HepG2 (cell line): Measurements from ENCODE around the gene APOM. TPM values are rescaled to one million over a fixed set of nuclear protein-coding genes. Genes with fewer than 3 reads are reported as not detected.

Source experiments
- AGO2 ChIP-seq: fragments of 200-400 bp; formaldehyde crosslinking; optimal IDR thresholded peaks from 2 replicates; pipeline ENCODE3; 2017; ENCODE audit warnings: mild to moderate bottlenecking, low read depth, low read length, moderate library complexity
- ATF7-NPFF ChIP-seq: sonication (generic); formaldehyde crosslinking; IDR thresholded peaks from 2 replicates; pipeline ENCODE4 v1.8.1; 2023; ENCODE audit warnings: mild to moderate bottlenecking, low read depth, missing genetic modification reagents, moderate library complexity
- CSRNP1 ChIP-seq: sonication (generic); formaldehyde crosslinking; IDR thresholded peaks from 2 replicates; pipeline ENCODE4 v1.8.1; 2023; ENCODE audit warnings: mild to moderate bottlenecking, missing genetic modification reagents
- ELF4 ChIP-seq: sonication (generic); formaldehyde crosslinking; IDR thresholded peaks from 2 replicates; pipeline ENCODE4 v1.5.0; 2020; ENCODE audit warnings: missing genetic modification reagents, mild to moderate bottlenecking, moderate library complexity, borderline replicate concordance
- HNRNPL ChIP-seq: fragments of 200-400 bp; formaldehyde crosslinking; IDR thresholded peaks from 2 replicates; pipeline ENCODE4 v1.6.1; 2017; ENCODE audit warnings: mild to moderate bottlenecking, low read depth, low read length
- MYPOP ChIP-seq: sonication (generic); formaldehyde crosslinking; IDR thresholded peaks from 2 replicates; pipeline ENCODE4 v1.8.1; 2023; ENCODE audit warnings: mild to moderate bottlenecking, moderate library complexity, missing genetic modification reagents
- RBFOX2 ChIP-seq: fragments of 200-400 bp; formaldehyde crosslinking; IDR thresholded peaks from 2 replicates; pipeline ENCODE4 v1.6.1; 2017; ENCODE audit warnings: low read depth, mild to moderate bottlenecking, low read length
- REST ChIP-seq, 2 experiments: IDR thresholded peaks; 2 replicates each; pipeline ENCODE4 v1.6.1; 2011 to 2012; ENCODE audit warnings: low read length in 2 of 2, borderline replicate concordance in 1 of 2, low read depth in 1 of 2, mild to moderate bottlenecking in 1 of 2, moderate library complexity in 1 of 2
- SPEN ChIP-seq: sonication (generic); formaldehyde crosslinking; IDR thresholded peaks from 2 replicates; pipeline ENCODE4 v1.5.1; 2020; ENCODE audit warnings: low read depth, mild to moderate bottlenecking, missing genetic modification reagents
- ZBTB42 ChIP-seq: sonication (generic); formaldehyde crosslinking; IDR thresholded peaks from 2 replicates; pipeline ENCODE4 v1.5.0; 2020; ENCODE audit warnings: mild to moderate bottlenecking, missing genetic modification reagents
- ZNF746 ChIP-seq: sonication (generic); formaldehyde crosslinking; IDR thresholded peaks from 2 replicates; pipeline ENCODE4 v1.8.0; 2022; ENCODE audit warnings: mild to moderate bottlenecking, missing genetic modification reagents
- ZSCAN25 ChIP-seq: sonication (generic); formaldehyde crosslinking; IDR thresholded peaks from 2 replicates; pipeline ENCODE4 v1.8.0; 2022; ENCODE audit warnings: mild to moderate bottlenecking, missing genetic modification reagents
- polyA plus RNA-seq, 8 experiments: library from polyadenylated mRNA; depleted of rRNA in 3 of 8; stranded (reverse) in 7 of 8; unstranded in 1 of 8; fragments of >200 nt; fragmentation: Illumina TruSeq in 4 of 8; extraction: Trizol in 4 of 8; gene quantifications; 2 replicates each; pipeline versions ENCODE4 v1.2.1 to v1.2.3, GENCODE V29; 2011 to 2016; ENCODE audit warnings: low read depth in 4 of 8, missing spikeins in 1 of 8, mixed read lengths in 1 of 8; ENCODE audit not compliant: insufficient read depth in 1 of 8
- total RNA-seq, 5 experiments: library from RNA; depleted of rRNA; stranded (reverse); fragments of >200 nt; fragmentation: Illumina TruSeq; extraction: Trizol; gene quantifications; 2 replicates each; pipeline ENCODE4 v1.2.3, GENCODE V29; 2016; ENCODE audit warnings: low read depth in 1 of 5
- TF ChIP-seq, protein P1 (sequence below): sonication (generic); formaldehyde crosslinking; IDR thresholded peaks from 2 replicates; pipeline ENCODE4 v1.5.1; 2020; ENCODE audit warnings: mild to moderate bottlenecking, missing genetic modification reagents, moderate library complexity

APOM gene
- total and polyA plus RNA-seq, 2 of the 13 experiments (the other 11 are each of a cell fraction or from before 2014, with no cell fraction given): 98.2 to 1,140 TPM

GRCh38 chr6:31632279-31632946 lies 23.3 kb upstream of the APOM start (continued):
- TF ChIP-seq CSRNP1 (CRISPR knock-in tag): 0 out of 2 replicates have a peak, but pooled peaks have one; percentile 49
- no peak for TF ChIP-seq HNRNPL
- TF ChIP-seq ATF7-NPFF (CRISPR knock-in tag): 0 out of 2 replicates have a peak, but pooled peaks have one; percentile 58
- TF ChIP-seq MYPOP: no peak
- no peak for TF ChIP-seq REST (IDR thresholded peaks at IDR 0.05; ENCODE audit: borderline replicate concordance in 1 of 2, low read depth in 1 of 2, low read length in 2 of 2)
- no peak for TF ChIP-seq ZNF746
- TF ChIP-seq, protein P1, sequence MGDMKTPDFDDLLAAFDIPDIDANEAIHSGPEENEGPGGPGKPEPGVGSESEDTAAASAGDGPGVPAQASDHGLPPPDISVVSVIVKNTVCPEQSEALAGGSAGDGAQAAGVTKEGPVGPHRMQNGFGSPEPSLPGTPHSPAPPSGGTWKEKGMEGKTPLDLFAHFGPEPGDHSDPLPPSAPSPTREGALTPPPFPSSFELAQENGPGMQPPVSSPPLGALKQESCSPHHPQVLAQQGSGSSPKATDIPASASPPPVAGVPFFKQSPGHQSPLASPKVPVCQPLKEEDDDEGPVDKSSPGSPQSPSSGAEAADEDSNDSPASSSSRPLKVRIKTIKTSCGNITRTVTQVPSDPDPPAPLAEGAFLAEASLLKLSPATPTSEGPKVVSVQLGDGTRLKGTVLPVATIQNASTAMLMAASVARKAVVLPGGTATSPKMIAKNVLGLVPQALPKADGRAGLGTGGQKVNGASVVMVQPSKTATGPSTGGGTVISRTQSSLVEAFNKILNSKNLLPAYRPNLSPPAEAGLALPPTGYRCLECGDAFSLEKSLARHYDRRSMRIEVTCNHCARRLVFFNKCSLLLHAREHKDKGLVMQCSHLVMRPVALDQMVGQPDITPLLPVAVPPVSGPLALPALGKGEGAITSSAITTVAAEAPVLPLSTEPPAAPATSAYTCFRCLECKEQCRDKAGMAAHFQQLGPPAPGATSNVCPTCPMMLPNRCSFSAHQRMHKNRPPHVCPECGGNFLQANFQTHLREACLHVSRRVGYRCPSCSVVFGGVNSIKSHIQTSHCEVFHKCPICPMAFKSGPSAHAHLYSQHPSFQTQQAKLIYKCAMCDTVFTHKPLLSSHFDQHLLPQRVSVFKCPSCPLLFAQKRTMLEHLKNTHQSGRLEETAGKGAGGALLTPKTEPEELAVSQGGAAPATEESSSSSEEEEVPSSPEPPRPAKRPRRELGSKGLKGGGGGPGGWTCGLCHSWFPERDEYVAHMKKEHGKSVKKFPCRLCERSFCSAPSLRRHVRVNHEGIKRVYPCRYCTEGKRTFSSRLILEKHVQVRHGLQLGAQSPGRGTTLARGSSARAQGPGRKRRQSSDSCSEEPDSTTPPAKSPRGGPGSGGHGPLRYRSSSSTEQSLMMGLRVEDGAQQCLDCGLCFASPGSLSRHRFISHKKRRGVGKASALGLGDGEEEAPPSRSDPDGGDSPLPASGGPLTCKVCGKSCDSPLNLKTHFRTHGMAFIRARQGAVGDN (CRISPR knock-in tag): peak; percentile 40
- TF ChIP-seq AGO2: peak; percentile 98
- TF ChIP-seq RBFOX2: peak; percentile 50; the same call in 1 of the 2 replicates
- no peak for TF ChIP-seq ELF4 (CRISPR knock-in tag)
- TF ChIP-seq ZBTB42: no peak
- TF ChIP-seq SPEN (CRISPR knock-in tag): 0 out of 2 replicates have a peak, but pooled peaks have one; percentile 10
- TF ChIP-seq ZSCAN25 (CRISPR knock-in tag): no peak
